GM12878 (cell line): ENCODE results near the gene ABCD3. TPM values are rescaled to one million over a fixed set of nuclear protein-coding genes. Genes with fewer than 3 reads are reported as not detected.

Source experiments
- NR2F1 ChIP-seq: fragments of 450-650 bp; conservative IDR thresholded peaks from 2 replicates; pipeline ENCODE4 v1.6.1; 2017; ENCODE audit warnings: mild to moderate bottlenecking
- ZBED1 ChIP-seq: IDR thresholded peaks from 2 replicates; pipeline ENCODE4 v1.6.1; 2016; ENCODE audit warnings: borderline replicate concordance
- ZBTB11 ChIP-seq: fragments of 450-650 bp; formaldehyde crosslinking; IDR thresholded peaks from 2 replicates; pipeline ENCODE4 v1.5.0; 2022; ENCODE audit warnings: mild to moderate bottlenecking, missing genetic modification characterization
- ZNF687 ChIP-seq: fragments of 450-650 bp; IDR thresholded peaks from 2 replicates; pipeline ENCODE4 v1.6.1; 2017; ENCODE audit warnings: mild to moderate bottlenecking, moderate library complexity
- polyA plus RNA-seq, 11 experiments: library from polyadenylated mRNA; depleted of rRNA in 4 of 11; unstranded in 6 of 11; stranded (reverse) in 5 of 11; fragments of >200 nt; fragmentation: Nextera tagmentation in 4 of 11; fragmentation: Illumina TruSeq in 1 of 11; extraction: Ambion mirVana in 4 of 11; extraction: Trizol in 1 of 11; gene quantifications; 1 replicate in 1 of 11; 2 replicates in 10 of 11; pipeline versions ENCODE4 v1.2.1 to v1.2.3, GENCODE V29; 2011 to 2016; ENCODE audit warnings: inconsistent platforms in 2 of 11, missing spikeins in 2 of 11, low read depth in 1 of 11
- total RNA-seq, 4 experiments: library from RNA; depleted of rRNA in 3 of 4; stranded (reverse); fragments of >200 nt in 3 of 4; fragmentation: Illumina TruSeq in 1 of 4; extraction: Trizol in 1 of 4; gene quantifications; 2 replicates each; pipeline versions ENCODE4 v1.2.1 to v1.2.3, GENCODE V29; 2013 to 2021

Gene ABCD3
- total and polyA plus RNA-seq, 10 of the 15 experiments (the other 5 are each of a cell fraction or from before 2014, with no cell fraction given): 15.1 to 40.2 (median 24.1) TPM

GRCh38 chr1:94408104-94408830 is 9.9 kb upstream of the ABCD3 start (continued):
- no peak for TF ChIP-seq ZBED1
- no peak for TF ChIP-seq NR2F1
- no peak for TF ChIP-seq ZNF687
- TF ChIP-seq ZBTB11 (CRISPR knock-in tag): no peak
- TF ChIP-seq, all 136 proteins: peak for 0
